IMR-90 (cell line): ENCODE measurements around the gene EVI5. TPM values are rescaled to one million over a fixed set of nuclear protein-coding genes. Genes with fewer than 3 reads are reported as not detected.

Source experiments
- ATAC-seq: fragments of 200-7000 bp; cut with Tn5 transposase; 2 replicates; pipeline ENCODE4 v1.9.1; 2020; ENCODE audit warnings: low read depth, mild to moderate bottlenecking, moderate library complexity
- BruUV-seq: library from RNA; stranded (reverse); fragments of 400-500 nt; replicated peaks from 2 replicates; lab custom pipeline; 2021; lab: Mats Ljungman, UMichigan
- CTCF ChIA-PET: fragments of 300-600 bp; formaldehyde crosslinking; extraction: SDS; loops from one replicate; lab custom pipeline; 2021; ENCODE audit warnings: antibody characterized with exemption; lab: Yijun Ruan, JAX
- POLR2A ChIA-PET: fragments of 300-600 bp; sonication (Branson Sonifier 250); formaldehyde crosslinking; loops from one replicate; lab custom pipeline; 2022; ENCODE audit warnings: antibody characterized with exemption; ENCODE audit not compliant: unreplicated experiment; lab: Charles Lee
- DNase-seq: peaks from one replicate; pipeline ENCODE4 v3.0.0; 2013
- H2AFZ ChIP-seq: replicated peaks from 2 replicates; pipeline ENCODE3; 2013; ENCODE audit warnings: low read length, mild to moderate bottlenecking; ENCODE audit not compliant: poor library complexity
- H2AK5ac ChIP-seq: 2 replicates; pipeline ENCODE4 v1.6.1; 2013; ENCODE audit warnings: low read depth, low read length, inconsistent platforms
- H2AK9ac ChIP-seq: replicated peaks from 2 replicates; pipeline ENCODE3; 2013; ENCODE audit warnings: mild to moderate bottlenecking, low read depth, low read length, moderate library complexity; ENCODE audit not compliant: poor library complexity
- H2BK120ac ChIP-seq: 2 replicates; pipeline ENCODE4 v1.6.1; 2013; ENCODE audit warnings: low read depth, low read length, inconsistent platforms
- H2BK15ac ChIP-seq: 3 replicates; pipeline ENCODE4 v1.6.1; 2013; ENCODE audit warnings: low read depth, low read length, inconsistent platforms
- H2BK20ac ChIP-seq: 2 replicates; pipeline ENCODE4 v1.6.1; 2013; ENCODE audit warnings: low read depth, mild to moderate bottlenecking, inconsistent platforms, low read length, moderate library complexity
- H2BK5ac ChIP-seq: 2 replicates; pipeline ENCODE4 v1.6.1; 2013; ENCODE audit warnings: mild to moderate bottlenecking, low read depth, low read length, inconsistent platforms; ENCODE audit not compliant: poor library complexity, severe bottlenecking
- H3K14ac ChIP-seq: replicated peaks from 2 replicates; pipeline ENCODE4 v1.6.1; 2013; ENCODE audit warnings: low read depth, low read length, inconsistent platforms
- H3K18ac ChIP-seq: 2 replicates; pipeline ENCODE4 v1.6.1; 2013; ENCODE audit warnings: low read depth, low read length, control low read depth
- H3K23ac ChIP-seq: 2 replicates; pipeline ENCODE4 v1.6.1; 2013; ENCODE audit warnings: low read depth, low read length, inconsistent platforms
- H3K27ac ChIP-seq: 2 replicates; pipeline ENCODE4 v1.5.1; 2013; ENCODE audit warnings: mild to moderate bottlenecking, control low read depth, low read length; ENCODE audit not compliant: insufficient read depth
- H3K27me3 ChIP-seq: 2 replicates; pipeline ENCODE4 v1.6.1; 2013; ENCODE audit warnings: low read length; ENCODE audit not compliant: control insufficient read depth, insufficient read depth
- H3K36me3 ChIP-seq: 2 replicates; pipeline ENCODE4 v1.6.1; 2013; ENCODE audit warnings: low read length, mixed read lengths; ENCODE audit not compliant: control insufficient read depth, insufficient read depth
- H3K4ac ChIP-seq: 2 replicates; pipeline ENCODE4 v1.6.1; 2013; ENCODE audit warnings: low read depth, low read length, inconsistent platforms
- H3K4me1 ChIP-seq: 2 replicates; pipeline ENCODE4 v1.6.1; 2013; ENCODE audit warnings: low read length, mixed read lengths; ENCODE audit not compliant: control insufficient read depth, insufficient read depth
- H3K4me2 ChIP-seq: 2 replicates; pipeline ENCODE4 v1.6.1; 2013; ENCODE audit warnings: low read depth, mild to moderate bottlenecking, control low read depth, low read length, moderate library complexity
- H3K4me3 ChIP-seq: 2 replicates; pipeline ENCODE4 v1.5.1; 2013; ENCODE audit warnings: low read depth, mild to moderate bottlenecking, control low read depth, low read length, moderate library complexity; ENCODE audit not compliant: insufficient read depth
- H3K56ac ChIP-seq: 2 replicates; pipeline ENCODE4 v1.6.1; 2013; ENCODE audit warnings: low read length, inconsistent platforms; ENCODE audit not compliant: insufficient read depth; ENCODE audit errors: extremely low read depth
- H3K79me1 ChIP-seq, 2 experiments: 2 replicates each; pipeline ENCODE4 v1.6.1; 2013; ENCODE audit warnings: low read length in 2 of 2, inconsistent platforms in 1 of 2, low read depth in 1 of 2
- H3K9ac ChIP-seq: 2 replicates; pipeline ENCODE4 v1.6.1; 2013; ENCODE audit warnings: low read depth, low read length, control low read depth
- H3K9me1 ChIP-seq: 2 replicates; pipeline ENCODE4 v1.6.1; 2013; ENCODE audit warnings: low read length, inconsistent platforms; ENCODE audit not compliant: insufficient read depth
- H3K9me3 ChIP-seq: 2 replicates; pipeline ENCODE4 v1.6.1; 2013; ENCODE audit warnings: low read length; ENCODE audit not compliant: control insufficient read depth, insufficient read depth
- H4K20me1 ChIP-seq: 2 replicates; pipeline ENCODE4 v1.6.1; 2013; ENCODE audit warnings: low read length, inconsistent platforms; ENCODE audit not compliant: insufficient read depth
- H4K5ac ChIP-seq: 2 replicates; pipeline ENCODE4 v1.6.1; 2013; ENCODE audit warnings: mild to moderate bottlenecking, low read depth, low read length, control low read depth
- H4K8ac ChIP-seq, 2 experiments: 2 replicates each; pipeline ENCODE4 v1.6.1; 2013; ENCODE audit warnings: low read depth in 2 of 2, low read length in 2 of 2, control low read depth in 1 of 2, inconsistent platforms in 1 of 2
- H4K91ac ChIP-seq: 2 replicates; pipeline ENCODE4 v1.6.1; 2013; ENCODE audit warnings: low read depth, low read length, inconsistent platforms; ENCODE audit not compliant: insufficient read depth
- CTCF ChIP-seq: conservative IDR thresholded peaks from 2 replicates; pipeline ENCODE4 v1.5.1; 2012; ENCODE audit warnings: mild to moderate bottlenecking, low read depth, low read length, improper control_type of control experiment
- RAD21 ChIP-seq: IDR thresholded peaks from 2 replicates; pipeline ENCODE4 v1.6.1; 2012; ENCODE audit warnings: low read length, improper control_type of control experiment
- WGBS, 2 experiments: methylation state at CpG; one replicate each; pipeline versions ENCODE4 v1.1.5 to v1.1.7; 2013; ENCODE audit warnings: missing lambda C conversion rate in 2 of 2; ENCODE audit not compliant: insufficient read length in 1 of 2; ENCODE audit errors: extremely low coverage in 2 of 2; 5-methylcytosine and 5-hydroxymethylcytosine counted together
- dilution Hi-C: fragments of 300-500 bp; cut with HindIII; formaldehyde crosslinking; loops from one replicate; pipeline ENCODE4 v1.14.3; 2018; ENCODE audit warnings: low sequenced_read_pairs; ENCODE audit not compliant: unreplicated experiment
- in situ Hi-C: fragments of 300-500 bp; cut with MboI; formaldehyde crosslinking; loops from 3 replicates; pipeline ENCODE4 v1.14.3; 2019; ENCODE audit warnings: low sequenced_read_pairs, inconsistent platforms, mixed read lengths
- intact Hi-C: fragments of 100-400 bp; cut with micrococcal nuclease; formaldehyde crosslinking; loops from 2 replicates; pipeline ENCODE4 v1.10.0; 2022
- polyA plus RNA-seq, 3 experiments: library from polyadenylated mRNA; depleted of rRNA; stranded (reverse); fragments of >200 nt; gene quantifications; 2 replicates each; pipeline ENCODE4 v1.2.3, GENCODE V29; 2012; ENCODE audit warnings: low replicate concordance in 1 of 3
- total RNA-seq: library from RNA; depleted of rRNA; stranded (reverse); fragments of >200 nt; gene quantifications from 2 replicates; pipeline ENCODE4 v1.2.3, GENCODE V29; 2012

EVI5 gene
- total and polyA plus RNA-seq, 2 of the 4 experiments (the other 2 are of a cell fraction): 13.9 to 26.9 TPM

DNA sequence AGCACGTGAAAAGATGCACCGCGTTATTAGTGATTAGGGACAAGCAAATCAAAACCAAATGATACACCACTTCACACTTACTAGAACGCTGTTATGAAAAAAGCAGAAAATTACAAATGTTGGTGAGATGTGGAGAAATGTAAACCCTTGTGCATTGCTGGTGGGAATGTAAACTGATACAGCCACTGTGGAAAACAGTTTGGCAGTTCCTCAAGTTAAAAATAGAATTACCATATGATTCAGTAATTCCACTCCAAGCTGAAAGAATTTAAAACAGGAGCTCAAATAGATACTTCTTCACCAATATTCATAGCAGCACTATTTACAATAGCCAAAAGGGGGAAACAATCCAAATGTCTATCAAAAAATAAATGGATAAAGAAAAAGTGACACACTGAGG is 10.3 kb upstream of the EVI5 start:
- Histone ChIP-seq H3K9me3 (peaks cover 6% of the 10 kb centered on the region; the same call in 1 of the 2 replicates), H2BK5ac (peak overlapping the region; percentile 22), H3K27ac (no peak overlapping the region; the same call in 1 of the 2 replicates), H2BK120ac (peak overlapping the region; percentile 79; the same call in 1 of the 2 replicates), H3K36me3 (no peaks in the 10 kb centered on the region), H3K9ac (no peak overlapping the region), H3K4me3 (no peak overlapping the region), H4K20me1 (no peaks in the 10 kb centered on the region), H4K8ac (no peak overlapping the region), H3K79me1 (no peaks in the 10 kb centered on the region), H2AK9ac (no peak overlapping the region), H2BK20ac (peak overlapping the region; percentile 16; the same call in 1 of the 2 replicates), H2BK15ac (no peak overlapping the region), H3K9me1 (peaks cover 6% of the 10 kb centered on the region; the same call in 1 of the 2 replicates), H3K56ac (no peak overlapping the region), H3K4ac (no peak overlapping the region), H3K4me1 (peaks cover 9% of the 10 kb centered on the region; the same call in 1 of the 2 replicates), H2AK5ac (no peak overlapping the region), H4K91ac (no peak overlapping the region), H3K14ac (no peak overlapping the region), H4K5ac (no peak overlapping the region), H3K23ac (no peak overlapping the region), H3K18ac (no peak overlapping the region), H2AFZ (no peak overlapping the region), H3K4me2 (no peak overlapping the region; the same call in 1 of the 2 replicates), H3K27me3 (no peaks in the 10 kb centered on the region)
- ChIA-PET CTCF (interaction anchor here (1.0 to 1.1 kb wide), 2 partner anchors 10 to 37 kb away, joined by 3 to 5 read pairs; partner anchors contain the start of gene EVI5), POLR2A (no interaction called here)
- intact Hi-C loops: no loop called here
- no TSS peak for BruUV-seq
- dilution Hi-C loops: no loop called here
- DNase-seq: peak; percentile 87
- ATAC-seq: peak; percentile 59
- in situ Hi-C loops: no loop called here
- TF ChIP-seq CTCF (0 out of 2 replicates have a peak, but pooled peaks have one; percentile 1), RAD21 (no peak)
- no CpG with 5 or more reads among the region's 4 CpGs for WGBS, 2 experiments
